Testis (tissue), 2 donors: Measurements from ENCODE around the gene HS1BP3.

ENCODE experiments used
- POLR2A ChIP-seq: fragments of 450-650 bp; IDR thresholded peaks from one replicate; pipeline ENCODE4 v1.6.1; 2017; ENCODE audit warnings: antibody characterized with exemption, mild to moderate bottlenecking, moderate library complexity
- TF ChIP-seq, protein P1 (sequence below), 3 experiments: fragments of 450-650 bp in 2 of 3; fragments of 200-600 bp in 1 of 3; sonication (generic) in 1 of 3; IDR thresholded peaks; one replicate each; pipeline ENCODE4 v1.5.1; 2016 to 2019; ENCODE audit warnings: antibody characterized with exemption in 3 of 3, mild to moderate bottlenecking in 2 of 3, moderate library complexity in 1 of 3

DNA sequence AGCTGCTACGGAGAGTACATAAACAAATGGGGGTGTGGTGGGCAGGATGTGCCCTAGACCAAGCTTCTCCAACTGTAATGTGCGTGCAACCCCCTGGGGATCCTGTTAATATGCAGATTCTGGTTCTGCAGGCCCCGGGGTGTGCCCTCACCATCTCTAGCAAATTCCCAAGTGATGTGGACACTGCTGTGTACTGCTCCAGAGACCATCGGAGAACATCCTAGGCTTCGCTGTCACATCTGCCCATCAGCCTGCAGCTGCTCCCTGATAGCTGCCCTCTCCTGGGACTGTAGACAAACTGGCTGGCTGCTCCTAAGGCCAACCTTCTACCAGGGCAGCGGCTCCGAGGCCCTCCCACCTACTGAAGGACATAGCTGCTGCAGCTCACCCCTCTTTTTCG lies 3.2 kb downstream of the HS1BP3 start:
- TF ChIP-seq, protein P1, sequence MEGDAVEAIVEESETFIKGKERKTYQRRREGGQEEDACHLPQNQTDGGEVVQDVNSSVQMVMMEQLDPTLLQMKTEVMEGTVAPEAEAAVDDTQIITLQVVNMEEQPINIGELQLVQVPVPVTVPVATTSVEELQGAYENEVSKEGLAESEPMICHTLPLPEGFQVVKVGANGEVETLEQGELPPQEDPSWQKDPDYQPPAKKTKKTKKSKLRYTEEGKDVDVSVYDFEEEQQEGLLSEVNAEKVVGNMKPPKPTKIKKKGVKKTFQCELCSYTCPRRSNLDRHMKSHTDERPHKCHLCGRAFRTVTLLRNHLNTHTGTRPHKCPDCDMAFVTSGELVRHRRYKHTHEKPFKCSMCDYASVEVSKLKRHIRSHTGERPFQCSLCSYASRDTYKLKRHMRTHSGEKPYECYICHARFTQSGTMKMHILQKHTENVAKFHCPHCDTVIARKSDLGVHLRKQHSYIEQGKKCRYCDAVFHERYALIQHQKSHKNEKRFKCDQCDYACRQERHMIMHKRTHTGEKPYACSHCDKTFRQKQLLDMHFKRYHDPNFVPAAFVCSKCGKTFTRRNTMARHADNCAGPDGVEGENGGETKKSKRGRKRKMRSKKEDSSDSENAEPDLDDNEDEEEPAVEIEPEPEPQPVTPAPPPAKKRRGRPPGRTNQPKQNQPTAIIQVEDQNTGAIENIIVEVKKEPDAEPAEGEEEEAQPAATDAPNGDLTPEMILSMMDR (IDR thresholded peaks at IDR 0.05), result no peak
- no peak for TF ChIP-seq POLR2A
